HFF-Myc (cell line): ENCODE measurements around the gene RGS8.

Experiments used
- DNase-seq: peaks from one replicate; pipeline ENCODE4 v3.0.0-alpha.2; 2011; ENCODE audit warnings: low read depth; ENCODE audit errors: extremely low read depth
- H3K4me3 ChIP-seq: replicated peaks from 2 replicates; pipeline ENCODE4 v1.5.1; 2011; ENCODE audit warnings: low read depth, mild to moderate bottlenecking, control low read depth, low read length
- CTCF ChIP-seq: IDR thresholded peaks from 2 replicates; pipeline ENCODE4 v1.5.1; 2012; ENCODE audit warnings: mild to moderate bottlenecking, low read depth, low read length, control low read depth; ENCODE audit errors: missing control alignments

RGS8 gene

GRCh38 chr1:182652933-182653332, 31.5 kb downstream of the RGS8 start:
- no peak overlapping the region for H3K4me3 ChIP-seq
- no peak for TF ChIP-seq CTCF
- no peak for DNase-seq

GRCh38 chr1:182651339-182651724, 33.1 kb downstream of the RGS8 start:
- TF ChIP-seq CTCF = no peak
- DNase-seq = no peak
- no peak overlapping the region for H3K4me3 ChIP-seq

- no peak for TF ChIP-seq CTCF
- no peak for DNase-seq
- no peak overlapping the region for H3K4me3 ChIP-seq
Measured at GRCh38 chr1:182650678-182651338, 33.6 kb downstream of the RGS8 start.

GRCh38 chr1:182649041-182649440, 35.3 kb downstream of the RGS8 start:
- no peak overlapping the region for H3K4me3 ChIP-seq
- no peak for DNase-seq
- no peak for TF ChIP-seq CTCF

GRCh38 chr1:182646739-182647138, 37.6 kb downstream of the RGS8 start:
- H3K4me3 ChIP-seq = no peak overlapping the region
- TF ChIP-seq CTCF = no peak
- DNase-seq = no peak

GRCh38 chr1:182644886-182645285, 39.5 kb downstream of the RGS8 start:
- DNase-seq = no peak
- TF ChIP-seq CTCF = no peak
- H3K4me3 ChIP-seq = no peak overlapping the region

GRCh38 chr1:182643699-182644098, 40.7 kb downstream of the RGS8 start:
- DNase-seq = no peak
- TF ChIP-seq CTCF = no peak
- no peak overlapping the region for H3K4me3 ChIP-seq
